HepG2 (cell line): ENCODE results near the gene LCK. TPM values are rescaled to one million over a fixed set of nuclear protein-coding genes. Genes with fewer than 3 reads are reported as not detected.

Source experiments
- CCAR2 ChIP-seq: fragments of 200-400 bp; formaldehyde crosslinking; optimal IDR thresholded peaks from 2 replicates; pipeline ENCODE3; 2018; ENCODE audit warnings: low read depth, mild to moderate bottlenecking, low read length, moderate library complexity
- EHMT2 ChIP-seq: fragments of 200-600 bp; sonication (generic); IDR thresholded peaks from 2 replicates; pipeline ENCODE4 v1.7.0; 2017; ENCODE audit warnings: antibody characterized with exemption, low read depth, low read length, borderline replicate concordance
- ETV6 ChIP-seq: sonication (generic); formaldehyde crosslinking; conservative IDR thresholded peaks from 2 replicates; pipeline ENCODE4 v1.4.0; 2020; ENCODE audit warnings: missing genetic modification reagents
- FOXC1 ChIP-seq: sonication (generic); formaldehyde crosslinking; IDR thresholded peaks from 2 replicates; pipeline ENCODE4 v1.8.0; 2022; ENCODE audit warnings: mild to moderate bottlenecking, missing genetic modification reagents, borderline replicate concordance
- KLF11 ChIP-seq: IDR thresholded peaks from 2 replicates; pipeline ENCODE4 v1.6.1; 2016; ENCODE audit warnings: missing compliant biosample characterization
- ONECUT2 ChIP-seq: sonication (generic); formaldehyde crosslinking; IDR thresholded peaks from 2 replicates; pipeline ENCODE4 v1.4.0; 2020; ENCODE audit warnings: missing genetic modification reagents
- PRMT3 ChIP-seq: sonication (generic); formaldehyde crosslinking; IDR thresholded peaks from 2 replicates; pipeline ENCODE4 v1.8.1; 2022; ENCODE audit warnings: low read depth, mild to moderate bottlenecking, moderate library complexity, missing genetic modification reagents, borderline replicate concordance
- REPIN1 ChIP-seq: sonication (generic); formaldehyde crosslinking; IDR thresholded peaks from 2 replicates; pipeline ENCODE4 v1.8.0; 2022; ENCODE audit warnings: missing genetic modification reagents, low read depth, mild to moderate bottlenecking, borderline replicate concordance
- SCMH1 ChIP-seq: sonication (generic); formaldehyde crosslinking; IDR thresholded peaks from 2 replicates; pipeline ENCODE4 v1.9.0; 2021; ENCODE audit warnings: missing genetic modification reagents, mild to moderate bottlenecking, borderline replicate concordance
- SKI ChIP-seq: fragments of 450-650 bp; IDR thresholded peaks from one replicate; pipeline ENCODE4 v1.6.1; 2018; ENCODE audit warnings: mild to moderate bottlenecking; ENCODE audit not compliant: partially characterized antibody
- TCF7 ChIP-seq: sonication (generic); IDR thresholded peaks from 2 replicates; pipeline ENCODE4 v1.6.1; 2016; ENCODE audit warnings: antibody characterized with exemption, low read depth
- ZNF280B ChIP-seq: sonication (generic); formaldehyde crosslinking; IDR thresholded peaks from 2 replicates; pipeline ENCODE4 v1.5.0; 2020; ENCODE audit warnings: missing genetic modification reagents, mild to moderate bottlenecking, borderline replicate concordance
- ZNF350 ChIP-seq: sonication (generic); formaldehyde crosslinking; IDR thresholded peaks from 2 replicates; pipeline ENCODE4 v1.4.0; 2020; ENCODE audit warnings: mild to moderate bottlenecking, low read depth, missing genetic modification reagents, borderline replicate concordance
- ZNF639 ChIP-seq: conservative IDR thresholded peaks from 2 replicates; pipeline ENCODE4 v1.6.1; 2018; ENCODE audit warnings: missing genetic modification reagents
- ZSCAN21 ChIP-seq: sonication (generic); formaldehyde crosslinking; IDR thresholded peaks from 2 replicates; pipeline ENCODE4 v1.8.0; 2022; ENCODE audit warnings: mild to moderate bottlenecking, missing genetic modification reagents, moderate library complexity, borderline replicate concordance
- polyA plus RNA-seq, 8 experiments: library from polyadenylated mRNA; depleted of rRNA in 3 of 8; stranded (reverse) in 7 of 8; unstranded in 1 of 8; fragments of >200 nt; fragmentation: Illumina TruSeq in 4 of 8; extraction: Trizol in 4 of 8; gene quantifications; 2 replicates each; pipeline versions ENCODE4 v1.2.1 to v1.2.3, GENCODE V29; 2011 to 2016; ENCODE audit warnings: low read depth in 4 of 8, missing spikeins in 1 of 8, mixed read lengths in 1 of 8; ENCODE audit not compliant: insufficient read depth in 1 of 8
- total RNA-seq, 5 experiments: library from RNA; depleted of rRNA; stranded (reverse); fragments of >200 nt; fragmentation: Illumina TruSeq; extraction: Trizol; gene quantifications; 2 replicates each; pipeline ENCODE4 v1.2.3, GENCODE V29; 2016; ENCODE audit warnings: low read depth in 1 of 5
- TF ChIP-seq, protein P1 (sequence below): sonication (generic); formaldehyde crosslinking; IDR thresholded peaks from 2 replicates; pipeline ENCODE4 v1.4.0; 2020; ENCODE audit warnings: missing genetic modification reagents, borderline replicate concordance
- TF ChIP-seq, protein P2 (sequence below): sonication (generic); formaldehyde crosslinking; IDR thresholded peaks from 2 replicates; pipeline ENCODE4 v1.5.1; 2020; ENCODE audit warnings: mild to moderate bottlenecking, missing genetic modification reagents, moderate library complexity
- TF ChIP-seq, protein P3 (sequence below): sonication (generic); formaldehyde crosslinking; IDR thresholded peaks from 2 replicates; pipeline ENCODE4 v1.4.0; 2020; ENCODE audit warnings: missing genetic modification reagents

LCK gene
- total and polyA plus RNA-seq, 2 of the 13 experiments (the other 11 are each of a cell fraction or from before 2014, with no cell fraction given) = 0.93 to 1.8 TPM

- TF ChIP-seq PRMT3 = no peak
- TF ChIP-seq ONECUT2 (CRISPR knock-in tag) = no peak
- peak; percentile 68; the same call in 1 of the 2 replicates for TF ChIP-seq ZNF280B (CRISPR knock-in tag)
- no peak; the same call in 1 of the 2 replicates for TF ChIP-seq ZSCAN21
- TF ChIP-seq, protein P1, sequence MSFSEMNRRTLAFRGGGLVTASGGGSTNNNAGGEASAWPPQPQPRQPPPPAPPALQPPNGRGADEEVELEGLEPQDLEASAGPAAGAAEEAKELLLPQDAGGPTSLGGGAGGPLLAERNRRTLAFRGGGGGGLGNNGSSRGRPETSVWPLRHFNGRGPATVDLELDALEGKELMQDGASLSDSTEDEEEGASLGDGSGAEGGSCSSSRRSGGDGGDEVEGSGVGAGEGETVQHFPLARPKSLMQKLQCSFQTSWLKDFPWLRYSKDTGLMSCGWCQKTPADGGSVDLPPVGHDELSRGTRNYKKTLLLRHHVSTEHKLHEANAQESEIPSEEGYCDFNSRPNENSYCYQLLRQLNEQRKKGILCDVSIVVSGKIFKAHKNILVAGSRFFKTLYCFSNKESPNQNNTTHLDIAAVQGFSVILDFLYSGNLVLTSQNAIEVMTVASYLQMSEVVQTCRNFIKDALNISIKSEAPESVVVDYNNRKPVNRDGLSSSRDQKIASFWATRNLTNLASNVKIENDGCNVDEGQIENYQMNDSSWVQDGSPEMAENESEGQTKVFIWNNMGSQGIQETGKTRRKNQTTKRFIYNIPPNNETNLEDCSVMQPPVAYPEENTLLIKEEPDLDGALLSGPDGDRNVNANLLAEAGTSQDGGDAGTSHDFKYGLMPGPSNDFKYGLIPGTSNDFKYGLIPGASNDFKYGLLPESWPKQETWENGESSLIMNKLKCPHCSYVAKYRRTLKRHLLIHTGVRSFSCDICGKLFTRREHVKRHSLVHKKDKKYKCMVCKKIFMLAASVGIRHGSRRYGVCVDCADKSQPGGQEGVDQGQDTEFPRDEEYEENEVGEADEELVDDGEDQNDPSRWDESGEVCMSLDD = peak; percentile 64; the same call in 1 of the 2 replicates
- peak; percentile 38 for TF ChIP-seq CCAR2
- no peak for TF ChIP-seq ETV6 (CRISPR knock-in tag)
- no peak for TF ChIP-seq FOXC1
- no peak for TF ChIP-seq SCMH1 (CRISPR knock-in tag)
- TF ChIP-seq EHMT2 = no peak
- peak; percentile 79; the same call in 1 of the 2 replicates for TF ChIP-seq ZNF350 (CRISPR knock-in tag)
- TF ChIP-seq ZNF639 (CRISPR knock-in tag) = no peak
- peak; percentile 84 for TF ChIP-seq SKI
- TF ChIP-seq, protein P2, sequence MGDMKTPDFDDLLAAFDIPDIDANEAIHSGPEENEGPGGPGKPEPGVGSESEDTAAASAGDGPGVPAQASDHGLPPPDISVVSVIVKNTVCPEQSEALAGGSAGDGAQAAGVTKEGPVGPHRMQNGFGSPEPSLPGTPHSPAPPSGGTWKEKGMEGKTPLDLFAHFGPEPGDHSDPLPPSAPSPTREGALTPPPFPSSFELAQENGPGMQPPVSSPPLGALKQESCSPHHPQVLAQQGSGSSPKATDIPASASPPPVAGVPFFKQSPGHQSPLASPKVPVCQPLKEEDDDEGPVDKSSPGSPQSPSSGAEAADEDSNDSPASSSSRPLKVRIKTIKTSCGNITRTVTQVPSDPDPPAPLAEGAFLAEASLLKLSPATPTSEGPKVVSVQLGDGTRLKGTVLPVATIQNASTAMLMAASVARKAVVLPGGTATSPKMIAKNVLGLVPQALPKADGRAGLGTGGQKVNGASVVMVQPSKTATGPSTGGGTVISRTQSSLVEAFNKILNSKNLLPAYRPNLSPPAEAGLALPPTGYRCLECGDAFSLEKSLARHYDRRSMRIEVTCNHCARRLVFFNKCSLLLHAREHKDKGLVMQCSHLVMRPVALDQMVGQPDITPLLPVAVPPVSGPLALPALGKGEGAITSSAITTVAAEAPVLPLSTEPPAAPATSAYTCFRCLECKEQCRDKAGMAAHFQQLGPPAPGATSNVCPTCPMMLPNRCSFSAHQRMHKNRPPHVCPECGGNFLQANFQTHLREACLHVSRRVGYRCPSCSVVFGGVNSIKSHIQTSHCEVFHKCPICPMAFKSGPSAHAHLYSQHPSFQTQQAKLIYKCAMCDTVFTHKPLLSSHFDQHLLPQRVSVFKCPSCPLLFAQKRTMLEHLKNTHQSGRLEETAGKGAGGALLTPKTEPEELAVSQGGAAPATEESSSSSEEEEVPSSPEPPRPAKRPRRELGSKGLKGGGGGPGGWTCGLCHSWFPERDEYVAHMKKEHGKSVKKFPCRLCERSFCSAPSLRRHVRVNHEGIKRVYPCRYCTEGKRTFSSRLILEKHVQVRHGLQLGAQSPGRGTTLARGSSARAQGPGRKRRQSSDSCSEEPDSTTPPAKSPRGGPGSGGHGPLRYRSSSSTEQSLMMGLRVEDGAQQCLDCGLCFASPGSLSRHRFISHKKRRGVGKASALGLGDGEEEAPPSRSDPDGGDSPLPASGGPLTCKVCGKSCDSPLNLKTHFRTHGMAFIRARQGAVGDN (CRISPR knock-in tag) = peak; percentile 94
- TF ChIP-seq KLF11 (CRISPR knock-in tag) = no peak
- no peak; the same call in 1 of the 2 replicates for TF ChIP-seq TCF7
- TF ChIP-seq REPIN1 (CRISPR knock-in tag) = peak; percentile 78; the same call in 1 of the 2 replicates
- TF ChIP-seq, protein P3, sequence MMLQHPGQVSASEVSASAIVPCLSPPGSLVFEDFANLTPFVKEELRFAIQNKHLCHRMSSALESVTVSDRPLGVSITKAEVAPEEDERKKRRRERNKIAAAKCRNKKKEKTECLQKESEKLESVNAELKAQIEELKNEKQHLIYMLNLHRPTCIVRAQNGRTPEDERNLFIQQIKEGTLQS = peak; percentile 56
Measured at GRCh38 chr1:32249831-32250525, 1.1 kb upstream of the LCK start (continued).
